ENCODE measurements around the gene NTRK3. TPM values are rescaled to one million over a fixed set of nuclear protein-coding genes. Genes with fewer than 3 reads are reported as not detected.

The NTRK3 gene
- total and polyA plus RNA-seq, 2 donors (not counting 3 experiments of a cell fraction or from before 2014, with no cell fraction given): not detected

DNA sequence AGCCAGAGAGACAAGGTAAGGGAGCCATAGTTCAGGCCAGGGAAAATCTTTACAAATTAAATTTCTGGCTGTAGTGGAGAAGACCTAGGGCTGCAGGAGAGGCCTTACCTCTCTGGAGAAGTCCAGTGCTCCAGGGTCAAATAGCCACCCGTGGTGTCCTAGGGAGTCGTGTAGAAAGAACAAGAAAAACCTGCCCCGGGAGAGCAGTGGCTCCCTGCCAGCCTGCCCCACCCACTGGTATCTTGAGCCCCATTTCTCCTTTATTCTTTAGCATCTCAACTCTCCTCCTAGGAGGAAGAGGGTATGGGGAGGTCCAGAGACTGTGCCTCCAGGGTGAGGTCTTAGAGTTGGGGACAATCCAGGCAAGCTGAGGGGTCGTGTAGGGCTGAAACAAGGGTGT is 32.1 kb upstream of the NTRK3 start:
- H4K20me1 ChIP-seq (replicated peaks; ENCODE audit: control insufficient read depth, extremely low read depth, insufficient read depth, low read length): no peaks in the 10 kb centered on the region
- ChIA-PET POLR2A (no interaction called here), CTCF (no interaction called here)
- H3K36me3 ChIP-seq (ENCODE audit: control insufficient read depth in 2 of 2, extremely low read depth in 1 of 2, insufficient read depth in 2 of 2, low read length in 2 of 2): no peaks in the 10 kb centered on the region
- intact Hi-C loops (cut with micrococcal nuclease): no loop called here
- TF ChIP-seq POLR2AphosphoS5 (IDR thresholded peaks at IDR 0.05; ENCODE audit: insufficient read depth, low read depth, low read length): no peak
- TF ChIP-seq MYC (IDR thresholded peaks at IDR 0.05; ENCODE audit: low read depth, low read length): no peak
- TF ChIP-seq MAX (IDR thresholded peaks at IDR 0.05; ENCODE audit: insufficient read depth, insufficient read length): no peak
- TF ChIP-seq FOS (IDR thresholded peaks at IDR 0.05; ENCODE audit: borderline replicate concordance, insufficient read depth, low read length): no peak
- no peak for TF ChIP-seq POLR2A (IDR thresholded peaks at IDR 0.05; ENCODE audit: low read depth, low read length)
- no peak for TF ChIP-seq JUN (IDR thresholded peaks at IDR 0.05; ENCODE audit: borderline replicate concordance, insufficient read depth, insufficient read length, low read depth)
- no peak for TF ChIP-seq CTCF (IDR thresholded peaks at IDR 0.05; ENCODE audit: extremely low read depth in 1 of 2, insufficient read depth in 1 of 2, low read depth in 1 of 2, low read length in 2 of 2)
- TF ChIP-seq GATA2 (IDR thresholded peaks at IDR 0.05; ENCODE audit: insufficient read depth, insufficient read length, low read depth, low read length): no peak
- TF ChIP-seq EZH2 (IDR thresholded peaks at IDR 0.05; ENCODE audit: borderline replicate concordance, low read depth, low read length, severe bottlenecking): no peak
- no peaks in the 10 kb centered on the region for H3K9me3 ChIP-seq (replicated peaks; ENCODE audit: control insufficient read depth, insufficient read depth, low read length)
- H3K9me1 ChIP-seq (replicated peaks; ENCODE audit: control insufficient read depth, extremely low read depth, insufficient read depth, low read length): no peaks in the 10 kb centered on the region
- no peak overlapping the region for H3K9ac ChIP-seq (replicated peaks; ENCODE audit: extremely low read depth, insufficient read depth, low read length)
- dilution Hi-C loops (cut with MboI; ENCODE audit: extremely low pct_ligation_motif_present, low sequenced_read_pairs): no loop called here
- no peak overlapping the region for H3K4me3 ChIP-seq (replicated peaks in 1 of 3; ENCODE audit: insufficient read depth in 1 of 3, low read depth in 1 of 3, low read length in 3 of 3)
- DNase-seq (ENCODE audit: low read depth, low spot score) (no peak), FAIRE-seq (no peak)
- no peak overlapping the region for H3K27ac ChIP-seq (ENCODE audit: insufficient read depth, low read depth, low read length)
- no peaks in the 10 kb centered on the region for H3K27me3 ChIP-seq (ENCODE audit: control insufficient read depth in 2 of 2, insufficient read depth in 2 of 2, low read length in 2 of 2)
- no peaks in the 10 kb centered on the region for H3K79me2 ChIP-seq (ENCODE audit: control insufficient read depth, insufficient read depth, low read length)
- H2AFZ ChIP-seq (ENCODE audit: low read depth, low read length): no peak overlapping the region
- BruUV-seq (replicated peaks): no TSS peak
- no peak overlapping the region for H3K4me2 ChIP-seq (ENCODE audit: insufficient read depth, low read length)
- no peaks in the 10 kb centered on the region for H3K4me1 ChIP-seq (ENCODE audit: control insufficient read depth, extremely low read depth, insufficient read depth, low read length)

All from endothelial cell of umbilical vein (primary cell).